ENCODE results near the gene TMEM45B.
"Not testable (repeated sequence)": the region's sequence is repeated elsewhere in the genome, so short reads cannot be mapped to it uniquely, and the experiment has no call there.

Gene TMEM45B

GRCh38 chr11:129815596-129816461 lies at the start of gene TMEM45B:
TSS of gene TMEM45B (plus strand) at chr11:129815848. CDS start at chr11:129852483, 36,635 bp downstream.
- TF ChIP-seq CTCF (IDR thresholded peaks at IDR 0.05; ENCODE audit: extremely low read depth, missing control alignments): no peak
- DNase-seq (ENCODE audit: low spot score): no peak

- peak; percentile 19 for TF ChIP-seq CTCF (IDR thresholded peaks at IDR 0.05; ENCODE audit: extremely low read depth, missing control alignments)
- DNase-seq (ENCODE audit: low spot score): no peak
Observed at GRCh38 chr11:129766898-129767604, 48.6 kb upstream of the TMEM45B start.

GRCh38 chr11:129767827-129768226 lies 47.8 kb upstream of the TMEM45B start:
- TF ChIP-seq CTCF (IDR thresholded peaks at IDR 0.05; ENCODE audit: extremely low read depth, missing control alignments): no peak
- DNase-seq (ENCODE audit: low spot score): no peak

GRCh38 chr11:129768356-129768755 lies 47.3 kb upstream of the TMEM45B start:
- no peak for TF ChIP-seq CTCF (IDR thresholded peaks at IDR 0.05; ENCODE audit: extremely low read depth, missing control alignments)

GRCh38 chr11:129769059-129769458 lies 46.6 kb upstream of the TMEM45B start:
- no peak for DNase-seq (ENCODE audit: low spot score)
- TF ChIP-seq CTCF (IDR thresholded peaks at IDR 0.05; ENCODE audit: extremely low read depth, missing control alignments): no peak

More at GRCh38 chr11:129768356-129768755, 47.3 kb upstream of the TMEM45B start:
- no peak for DNase-seq (ENCODE audit: low spot score)

GRCh38 chr11:129770993-129771392 lies 44.7 kb upstream of the TMEM45B start:
- TF ChIP-seq CTCF (IDR thresholded peaks at IDR 0.05; ENCODE audit: extremely low read depth, missing control alignments): no peak

GRCh38 chr11:129771456-129771855 lies 44.2 kb upstream of the TMEM45B start:
- not testable (repeated sequence) for DNase-seq (ENCODE audit: low spot score)

More at GRCh38 chr11:129770993-129771392, 44.7 kb upstream of the TMEM45B start:
- DNase-seq (ENCODE audit: low spot score): no peak

All from GM20000 (cell line).